ENCODE data around the gene RAPGEF5. TPM values are rescaled to one million over a fixed set of nuclear protein-coding genes. Genes with fewer than 3 reads are reported as not detected.

RAPGEF5 gene
- total RNA-seq, 1 experiment from 2014 or later: 13.3 TPM

DNA sequence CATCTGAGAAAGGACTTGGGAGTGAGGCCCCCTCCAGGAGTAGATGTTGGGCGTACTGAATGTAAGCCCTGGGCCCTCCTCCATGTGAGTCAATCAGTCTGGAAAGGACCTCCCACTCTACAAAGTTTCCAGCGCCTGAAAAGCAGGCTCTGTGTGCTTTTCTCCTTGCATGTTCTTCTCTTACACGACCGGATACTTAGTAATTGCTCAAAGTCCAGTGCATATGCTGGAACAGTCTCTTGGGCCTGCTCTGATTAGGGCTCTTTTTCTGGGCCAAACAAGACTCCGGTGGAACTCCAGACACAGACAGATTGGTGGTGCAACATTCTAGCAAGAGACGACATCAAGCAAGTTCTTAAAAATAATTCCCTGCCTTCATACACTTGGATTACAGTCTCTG, 38.3 kb upstream of the RAPGEF5 start:
- Histone ChIP-seq H3K79me2 (ENCODE audit: insufficient read depth, low read length) (no peaks in the 10 kb centered on the region), H2BK5ac (ENCODE audit: insufficient read length, low read length) (no peak overlapping the region), H3K9ac (ENCODE audit: extremely low read depth, insufficient read length, low read length) (no peak overlapping the region), H3K27me3 (ENCODE audit: insufficient read depth, low read length) (no peaks in the 10 kb centered on the region), H3K4ac (ENCODE audit: low read depth, low read length) (no peak overlapping the region), H4K8ac (replicated peaks; ENCODE audit: insufficient read length, low read depth, low read length) (no peak overlapping the region), H2AFZ (ENCODE audit: low read length) (no peak overlapping the region), H3K23me2 (ENCODE audit: insufficient read length, low read depth, low read length, poor library complexity, severe bottlenecking) (no peaks in the 10 kb centered on the region), H3T11ph (ENCODE audit: low read length) (no peak overlapping the region), H3K18ac (ENCODE audit: insufficient read length, low read depth, low read length) (no peak overlapping the region), H3K27ac (ENCODE audit: insufficient read length, low read depth, low read length) (no peak overlapping the region), H2BK12ac (ENCODE audit: insufficient read length, low read depth, low read length) (no peak overlapping the region), H2BK20ac (ENCODE audit: low read depth, low read length, poor library complexity, severe bottlenecking) (no peak overlapping the region), H3K9me3 (ENCODE audit: control insufficient read depth, low read depth, low read length) (no peaks in the 10 kb centered on the region), H4K5ac (ENCODE audit: insufficient read length, low read depth, low read length) (no peak overlapping the region), H3K23ac (ENCODE audit: insufficient read length, low read depth, low read length) (no peak overlapping the region), H3K56ac (ENCODE audit: insufficient read length, low read depth, low read length) (no peak overlapping the region), H3K79me1 (ENCODE audit: insufficient read depth, low read depth, low read length, poor library complexity, severe bottlenecking) (no peaks in the 10 kb centered on the region), H3K4me2 (ENCODE audit: insufficient read depth, insufficient read length, low read length) (no peak overlapping the region), H2BK120ac (ENCODE audit: low read depth, low read length, poor library complexity, severe bottlenecking) (no peak overlapping the region), H2BK15ac (ENCODE audit: low read depth, low read length) (no peak overlapping the region), H3K14ac (ENCODE audit: insufficient read depth, low read length) (no peak overlapping the region), H2AK5ac (ENCODE audit: insufficient read length, low read length) (no peak overlapping the region), H3K4me1 (ENCODE audit: insufficient read depth, low read length) (no peaks in the 10 kb centered on the region), H4K20me1 (ENCODE audit: control insufficient read depth, insufficient read depth, insufficient read length) (no peaks in the 10 kb centered on the region), H4K91ac (ENCODE audit: insufficient read length, low read depth, low read length) (no peak overlapping the region)
- Mint-ChIP-seq H3K27ac (no peak overlapping the region), H3K9me3 (no peaks in the 10 kb centered on the region), H3K4me3 (no peak overlapping the region), H3K36me3 (ENCODE audit: insufficient read depth in 1 of 3, low read depth in 3 of 3) (no peaks in the 10 kb centered on the region), H3K27me3 (ENCODE audit: low read depth) (no peaks in the 10 kb centered on the region), H3K4me1 (peaks cover 19% of the 10 kb centered on the region in 2 experiments)
- no peak for DNase-seq
- no CpG with 5 or more reads among the region's 6 CpGs for WGBS (ENCODE audit: extremely low coverage, insufficient read length, low lambda C conversion rate)
- TF ChIP-seq, protein P1, sequence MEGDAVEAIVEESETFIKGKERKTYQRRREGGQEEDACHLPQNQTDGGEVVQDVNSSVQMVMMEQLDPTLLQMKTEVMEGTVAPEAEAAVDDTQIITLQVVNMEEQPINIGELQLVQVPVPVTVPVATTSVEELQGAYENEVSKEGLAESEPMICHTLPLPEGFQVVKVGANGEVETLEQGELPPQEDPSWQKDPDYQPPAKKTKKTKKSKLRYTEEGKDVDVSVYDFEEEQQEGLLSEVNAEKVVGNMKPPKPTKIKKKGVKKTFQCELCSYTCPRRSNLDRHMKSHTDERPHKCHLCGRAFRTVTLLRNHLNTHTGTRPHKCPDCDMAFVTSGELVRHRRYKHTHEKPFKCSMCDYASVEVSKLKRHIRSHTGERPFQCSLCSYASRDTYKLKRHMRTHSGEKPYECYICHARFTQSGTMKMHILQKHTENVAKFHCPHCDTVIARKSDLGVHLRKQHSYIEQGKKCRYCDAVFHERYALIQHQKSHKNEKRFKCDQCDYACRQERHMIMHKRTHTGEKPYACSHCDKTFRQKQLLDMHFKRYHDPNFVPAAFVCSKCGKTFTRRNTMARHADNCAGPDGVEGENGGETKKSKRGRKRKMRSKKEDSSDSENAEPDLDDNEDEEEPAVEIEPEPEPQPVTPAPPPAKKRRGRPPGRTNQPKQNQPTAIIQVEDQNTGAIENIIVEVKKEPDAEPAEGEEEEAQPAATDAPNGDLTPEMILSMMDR (conservative IDR thresholded peaks at IDR 0.05): no peak

All from H9 (cell line).